Measurements from ENCODE around the gene VAT1L.

The VAT1L gene

GRCh38 chr16:78022347-78023060 is 234.1 kb downstream of the VAT1L start, which contains the start of gene CLEC3A:
TSS of gene CLEC3A (plus strand) at chr16:78022548. CDS start at chr16:78022627, 79 bp downstream.
- Histone ChIP-seq H4K20me1 (no peaks in the 10 kb centered on the region), H3K4me1 (peaks cover 0 to 11% (median 0%) of the 10 kb centered on the region in 10 experiments; a peak in 6 of 20 replicates), H3K4me2 (no peak within 1 kb of the TSS), H3K9me3 (replicated peaks in 1 of 11) (no peaks in the 10 kb centered on the region), H3K9ac (no peak within 1 kb of the TSS), H3K4me3 (no peak within 1 kb of the TSS), H3K27ac (no peak within 1 kb of the TSS), H3K36me3 (no peaks in the 10 kb centered on the region), H3K27me3 (no peaks in the 10 kb centered on the region)
- TF ChIP-seq Cebpa-rat (IDR thresholded peaks at IDR 0.05): no peak

GRCh38 chr16:78024159-78024558 is 235.8 kb downstream of the VAT1L start:
- Histone ChIP-seq H3K36me3 (no peaks in the 10 kb centered on the region), H4K20me1 (no peaks in the 10 kb centered on the region), H3K4me1 (peaks cover 0 to 11% (median 0%) of the 10 kb centered on the region in 10 experiments; a peak in 6 of 20 replicates), H3K9ac (no peak overlapping the region), H3K4me2 (no peak overlapping the region), H3K27ac (no peak overlapping the region), H3K27me3 (no peaks in the 10 kb centered on the region), H3K4me3 (no peak overlapping the region), H3K9me3 (replicated peaks in 1 of 11) (no peaks in the 10 kb centered on the region)
- no peak for TF ChIP-seq Cebpa-rat (IDR thresholded peaks at IDR 0.05)

DNA sequence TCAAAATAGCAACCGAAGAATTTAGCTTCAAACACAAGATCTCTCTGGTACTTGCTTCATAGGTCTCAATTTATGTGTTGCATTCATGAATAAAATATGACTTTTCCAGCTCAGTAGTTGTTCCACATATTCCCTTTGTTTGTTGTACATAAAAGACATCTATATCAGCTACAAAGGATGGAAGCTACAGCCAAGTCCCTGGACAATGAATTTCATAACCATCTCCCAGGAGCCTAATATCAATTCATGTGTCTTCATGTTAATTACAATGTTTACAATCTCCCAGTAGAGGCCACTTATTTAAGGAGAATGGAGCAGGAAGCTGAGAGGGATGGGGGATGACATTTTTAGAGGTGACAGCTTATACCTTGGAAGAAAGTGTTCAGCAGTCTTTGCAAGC is 237.3 kb downstream of the VAT1L start:
- Histone ChIP-seq H3K4me1 (peaks cover 0 to 8% (median 0%) of the 10 kb centered on the region in 10 experiments; a peak in 6 of 20 replicates), H3K9me3 (replicated peaks in 1 of 11) (no peaks in the 10 kb centered on the region), H3K4me3 (no peak overlapping the region), H3K9ac (no peak overlapping the region), H3K4me2 (no peak overlapping the region), H3K27ac (no peak overlapping the region), H3K36me3 (no peaks in the 10 kb centered on the region), H3K27me3 (no peaks in the 10 kb centered on the region), H4K20me1 (no peaks in the 10 kb centered on the region)
- no peak for TF ChIP-seq Cebpa-rat (IDR thresholded peaks at IDR 0.05)

DNA sequence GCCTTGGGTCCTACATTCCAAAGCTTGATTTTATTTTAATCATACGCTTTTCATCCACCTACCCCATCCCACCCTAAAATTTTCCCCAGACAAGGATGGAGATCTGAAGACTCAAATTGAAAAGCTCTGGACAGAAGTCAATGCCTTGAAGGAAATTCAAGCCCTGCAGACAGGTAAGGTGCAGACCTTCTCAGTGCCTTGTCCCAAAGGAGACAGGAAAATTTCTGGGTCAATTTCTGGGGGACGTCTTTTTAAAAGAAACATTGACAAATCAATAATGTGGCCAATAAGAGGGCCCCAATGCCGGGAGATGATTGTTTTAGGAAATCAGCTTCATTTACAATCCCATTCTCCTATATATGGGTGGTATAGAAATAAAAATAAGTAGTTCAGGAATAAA is 239.7 kb downstream of the VAT1L start:
- Histone ChIP-seq H3K36me3 (no peaks in the 10 kb centered on the region), H3K9ac (no peak overlapping the region), H3K9me3 (replicated peaks in 1 of 11) (no peaks in the 10 kb centered on the region), H3K4me3 (no peak overlapping the region), H4K20me1 (no peaks in the 10 kb centered on the region), H3K27me3 (no peaks in the 10 kb centered on the region), H3K4me2 (no peak overlapping the region), H3K27ac (no peak overlapping the region), H3K4me1 (no peaks in the 10 kb centered on the region)
- TF ChIP-seq Cebpa-rat (IDR thresholded peaks at IDR 0.05): no peak
